ENCODE results near the gene ZNF154. TPM values are rescaled to one million over a fixed set of nuclear protein-coding genes. Genes with fewer than 3 reads are reported as not detected.

ZNF154 gene
- 2.8 and 3.6 TPM in 2 replicates for total RNA-seq

DNA sequence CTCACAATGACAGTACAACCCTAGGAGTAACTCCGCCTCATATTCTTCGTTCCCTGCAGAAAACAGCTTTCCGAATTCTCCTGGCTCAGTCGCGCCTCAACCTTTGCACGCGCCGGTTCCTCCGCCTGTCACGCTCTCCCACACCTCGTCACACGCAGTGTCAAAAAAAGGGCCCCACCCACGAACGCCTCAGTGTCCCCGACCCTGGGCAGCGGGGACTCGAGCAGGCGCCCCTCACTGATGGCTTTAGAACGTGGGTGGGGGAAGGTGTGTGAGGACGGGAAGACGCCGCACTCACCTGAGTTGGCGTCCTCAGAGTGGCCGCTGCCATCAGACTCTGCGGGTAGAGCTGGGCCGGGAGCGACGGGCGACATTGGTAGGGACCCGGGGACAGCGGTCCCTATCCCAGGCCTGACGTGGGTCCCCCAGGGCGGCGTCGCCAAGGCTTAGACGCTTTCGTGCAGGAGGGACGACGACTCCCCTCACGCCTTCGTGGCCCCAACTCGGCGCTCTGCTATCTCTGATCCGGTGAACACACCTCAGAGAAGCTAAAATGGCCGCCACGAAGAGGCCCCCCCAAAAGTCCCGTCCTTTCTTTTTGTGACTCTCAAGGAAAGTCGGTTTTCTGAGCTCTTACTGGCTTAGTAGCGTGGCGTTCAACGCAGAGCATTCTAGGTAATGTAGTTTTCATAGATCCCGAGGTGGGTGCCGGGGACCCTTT, at the start of gene ZNF154:
Gene ZNF154 (minus strand): TSS at position 564 of the 721 bp plus-strand sequence. CDS start 233 bp downstream, at position 331.

GRCh38 chr19:57746580-57747471, 37.8 kb upstream of the ZNF154 start, which contains the start of gene ZNF776:
ZNF776 (plus strand) TSS chr19:57746815; CDS start chr19:57747059, 244 bp downstream.

DNA sequence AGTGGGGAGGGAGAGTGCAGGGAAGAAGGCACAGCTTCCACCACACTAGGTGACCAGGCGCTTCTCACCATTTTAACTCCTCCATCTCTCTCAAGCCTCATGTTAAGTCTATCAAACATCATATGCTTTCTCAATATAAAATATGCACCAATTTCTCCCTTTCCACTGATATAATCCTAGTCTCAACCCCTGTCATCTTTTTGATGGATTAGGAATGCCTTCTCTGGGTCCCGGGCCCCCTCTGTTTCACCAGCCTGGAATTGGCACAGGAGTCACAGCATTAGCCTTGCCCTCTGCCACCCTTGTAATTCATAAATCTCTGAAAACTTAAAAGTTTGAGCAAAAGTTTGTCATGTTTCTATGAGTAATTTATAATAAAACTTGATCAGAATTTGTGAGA, 40.4 kb downstream of the ZNF154 start, which contains the start of gene ZSCAN4:
Gene ZSCAN4 (plus strand): TSS at position 301 of the 400 bp plus-strand sequence. CDS start 7,211 bp downstream, outside the sequence.

Other genes starting within 250 kb of the ZNF154 start
- 12.1 and 18.6 TPM in 2 replicates for gene ZNF772, start 231.6 kb downstream of the ZNF154 start, total RNA-seq
- gene ZNF419, start 221.5 kb downstream of the ZNF154 start, total RNA-seq: 11.0 and 18.1 TPM in 2 replicates
- 14.8 and 27.3 TPM in 2 replicates for gene ZNF773, start 209.3 kb downstream of the ZNF154 start, total RNA-seq
- gene ZNF549, start 181.8 kb downstream of the ZNF154 start, total RNA-seq: 4.7 and 4.9 TPM in 2 replicates
- gene ZNF550, start 149.3 kb downstream of the ZNF154 start, total RNA-seq: 7.3 and 7.8 TPM in 2 replicates
- gene ZNF416, start 130.3 kb downstream of the ZNF154 start, total RNA-seq: 4.7 and 5.0 TPM in 2 replicates
- 5.4 and 5.5 TPM in 2 replicates for gene ZIK1, start 125.1 kb downstream of the ZNF154 start, total RNA-seq
- 1.6 and 2.6 TPM in 2 replicates for gene ZNF530, start 109.3 kb downstream of the ZNF154 start, total RNA-seq
- 15.5 and 18.8 TPM in 2 replicates for gene ZNF134, start 95.0 kb downstream of the ZNF154 start, total RNA-seq
- gene ZNF211, start 76.0 kb downstream of the ZNF154 start, total RNA-seq: 8.0 and 10.2 TPM in 2 replicates
- gene ZSCAN4, start 40.3 kb downstream of the ZNF154 start, total RNA-seq: not detected in 2 replicates
- gene ZNF551, start 27.2 kb downstream of the ZNF154 start, total RNA-seq: 4.0 and 4.3 TPM in 2 replicates
- gene ZNF671, start 18.4 kb upstream of the ZNF154 start, total RNA-seq: 8.9 and 9.2 TPM in 2 replicates
- gene ZNF776, start 37.6 kb upstream of the ZNF154 start, total RNA-seq: 11.2 and 14.1 TPM in 2 replicates
- gene ZNF586, start 60.5 kb upstream of the ZNF154 start, total RNA-seq: 12.6 and 12.7 TPM in 2 replicates
- gene ZNF552, start 105.7 kb upstream of the ZNF154 start, total RNA-seq: 4.7 and 6.0 TPM in 2 replicates
- gene ZNF587B, start 121.1 kb upstream of the ZNF154 start, total RNA-seq: 14.6 and 18.1 TPM in 2 replicates
- 18.5 and 20.2 TPM in 2 replicates for gene ZNF587, start 140.7 kb upstream of the ZNF154 start, total RNA-seq
- gene ZNF814, start 179.8 kb upstream of the ZNF154 start, total RNA-seq: 3.4 and 3.7 TPM in 2 replicates
- 14.5 and 16.6 TPM in 2 replicates for gene ZNF417, start 207.4 kb upstream of the ZNF154 start, total RNA-seq
- 5.0 and 6.3 TPM in 2 replicates for gene ZNF418, start 226.2 kb upstream of the ZNF154 start, total RNA-seq
- 3.6 and 3.8 TPM in 2 replicates for gene ZNF256, start 238.5 kb upstream of the ZNF154 start, total RNA-seq

Measured in smooth muscle cell of bladder (primary cell).